KMS-11 (cell line): ENCODE measurements around the gene CANT1.

Experiments used
- H2AFZ ChIP-seq: fragments of 200-600 bp; sonication (generic); 2 replicates; pipeline ENCODE4 v1.6.1; 2016; ENCODE audit warnings: antibody characterized with exemption, mixed run types, low read depth
- H3K27ac ChIP-seq: fragments of 200-600 bp; sonication (generic); 2 replicates; pipeline ENCODE4 v1.6.1; 2016; ENCODE audit warnings: mild to moderate bottlenecking, mixed run types
- H3K27me3 ChIP-seq: fragments of 200-600 bp; sonication (generic); 2 replicates; pipeline ENCODE4 v1.6.1; 2017; ENCODE audit warnings: mild to moderate bottlenecking, low read depth, mixed run types, moderate library complexity; ENCODE audit not compliant: insufficient read depth
- H3K36me3 ChIP-seq: fragments of 200-600 bp; sonication (generic); 2 replicates; pipeline ENCODE4 v1.6.1; 2017; ENCODE audit warnings: mild to moderate bottlenecking, mixed run types; ENCODE audit not compliant: insufficient read depth
- H3K4me1 ChIP-seq: fragments of 200-600 bp; sonication (generic); 2 replicates; pipeline ENCODE4 v1.6.1; 2016; ENCODE audit warnings: mild to moderate bottlenecking, low read depth, mixed run types; ENCODE audit not compliant: poor library complexity, severe bottlenecking
- H3K4me2 ChIP-seq: fragments of 200-600 bp; sonication (generic); 2 replicates; pipeline ENCODE4 v1.7.0; 2016; ENCODE audit warnings: mild to moderate bottlenecking, mixed run types
- H3K4me3 ChIP-seq: fragments of 200-600 bp; sonication (generic); IDR thresholded peaks from 2 replicates; pipeline ENCODE4 v1.6.1; 2017; ENCODE audit warnings: low read depth, low read length, mixed read lengths; ENCODE audit not compliant: insufficient read depth
- H3K79me2 ChIP-seq: fragments of 200-600 bp; sonication (generic); 2 replicates; pipeline ENCODE4 v1.6.1; 2016; ENCODE audit warnings: low read depth, mixed run types; ENCODE audit not compliant: insufficient read depth
- H3K9ac ChIP-seq: fragments of 200-600 bp; sonication (generic); 2 replicates; pipeline ENCODE4 v1.6.1; 2016; ENCODE audit warnings: mild to moderate bottlenecking, mixed run types
- H4K20me1 ChIP-seq: fragments of 200-600 bp; sonication (generic); 2 replicates; pipeline ENCODE4 v1.6.1; 2016; ENCODE audit warnings: mild to moderate bottlenecking, mixed run types; ENCODE audit not compliant: insufficient read depth
- TF ChIP-seq, protein P1 (sequence below): fragments of 200-600 bp; sonication (generic); conservative IDR thresholded peaks from 2 replicates; pipeline ENCODE4 v1.6.1; 2017; ENCODE audit warnings: low read depth, mild to moderate bottlenecking, antibody characterized with exemption, low read length, moderate library complexity, mixed read lengths

Gene CANT1

GRCh38 chr17:78960928-78961327 lies 48.6 kb downstream of the CANT1 start:
- Histone ChIP-seq H4K20me1 (no peaks in the 10 kb centered on the region), H3K4me2 (no peak overlapping the region), H3K4me1 (no peaks in the 10 kb centered on the region), H3K79me2 (no peaks in the 10 kb centered on the region), H2AFZ (no peak overlapping the region), H3K27me3 (peaks cover 17% of the 10 kb centered on the region), H3K4me3 (no peak overlapping the region), H3K36me3 (no peaks in the 10 kb centered on the region), H3K9ac (no peak overlapping the region), H3K27ac (no peak overlapping the region)
- TF ChIP-seq, protein P1, sequence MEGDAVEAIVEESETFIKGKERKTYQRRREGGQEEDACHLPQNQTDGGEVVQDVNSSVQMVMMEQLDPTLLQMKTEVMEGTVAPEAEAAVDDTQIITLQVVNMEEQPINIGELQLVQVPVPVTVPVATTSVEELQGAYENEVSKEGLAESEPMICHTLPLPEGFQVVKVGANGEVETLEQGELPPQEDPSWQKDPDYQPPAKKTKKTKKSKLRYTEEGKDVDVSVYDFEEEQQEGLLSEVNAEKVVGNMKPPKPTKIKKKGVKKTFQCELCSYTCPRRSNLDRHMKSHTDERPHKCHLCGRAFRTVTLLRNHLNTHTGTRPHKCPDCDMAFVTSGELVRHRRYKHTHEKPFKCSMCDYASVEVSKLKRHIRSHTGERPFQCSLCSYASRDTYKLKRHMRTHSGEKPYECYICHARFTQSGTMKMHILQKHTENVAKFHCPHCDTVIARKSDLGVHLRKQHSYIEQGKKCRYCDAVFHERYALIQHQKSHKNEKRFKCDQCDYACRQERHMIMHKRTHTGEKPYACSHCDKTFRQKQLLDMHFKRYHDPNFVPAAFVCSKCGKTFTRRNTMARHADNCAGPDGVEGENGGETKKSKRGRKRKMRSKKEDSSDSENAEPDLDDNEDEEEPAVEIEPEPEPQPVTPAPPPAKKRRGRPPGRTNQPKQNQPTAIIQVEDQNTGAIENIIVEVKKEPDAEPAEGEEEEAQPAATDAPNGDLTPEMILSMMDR: no peak

DNA sequence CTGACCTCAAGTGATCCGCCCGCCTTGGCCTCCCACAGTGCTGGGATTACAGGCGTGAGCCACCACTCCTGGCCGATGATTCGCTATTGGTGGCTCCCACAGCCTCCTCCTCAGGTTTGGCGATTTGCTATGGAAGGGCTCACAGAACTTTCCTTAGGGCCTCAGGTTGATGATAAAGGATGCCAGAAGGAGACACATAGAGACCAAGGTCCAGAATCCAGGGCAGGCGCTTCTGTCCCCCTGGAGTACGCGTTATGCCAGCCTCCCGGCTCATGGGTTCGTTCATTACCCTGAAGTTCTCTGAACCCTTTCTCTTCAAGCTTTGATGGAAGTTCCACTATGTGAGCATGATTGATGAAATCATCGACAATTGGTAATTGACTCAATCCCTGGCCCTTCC lies 49.8 kb downstream of the CANT1 start:
- Histone ChIP-seq H3K4me1 (no peaks in the 10 kb centered on the region), H3K9ac (no peak overlapping the region)

DNA sequence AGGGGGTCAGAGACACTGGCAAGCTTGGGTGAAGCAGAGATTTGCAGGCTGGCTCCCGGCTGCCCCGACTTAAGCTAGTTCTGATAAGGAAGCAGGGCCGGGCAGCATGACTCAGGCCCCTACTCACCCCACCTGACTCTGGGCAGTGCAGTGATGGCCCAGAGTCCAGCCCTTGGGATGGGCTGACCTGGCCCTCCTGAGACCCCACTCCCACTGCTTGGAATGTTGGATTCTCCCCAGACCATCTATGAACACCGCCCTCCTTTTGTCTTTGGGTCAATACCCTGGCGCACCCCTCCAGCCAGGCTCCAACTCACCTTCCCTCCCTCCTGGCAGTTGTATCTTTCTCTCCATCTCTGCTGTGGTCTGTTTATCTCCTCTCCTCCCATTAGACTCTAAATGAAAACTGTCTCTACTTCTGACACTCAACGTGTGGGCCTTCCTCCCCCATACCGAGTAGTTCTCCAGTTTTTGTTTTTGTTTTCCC lies 50.9 kb downstream of the CANT1 start:
- no peak overlapping the region for H3K27ac ChIP-seq
- H3K4me2 ChIP-seq: no peak overlapping the region
- H3K4me3 ChIP-seq: no peak overlapping the region
- no peak overlapping the region for H2AFZ ChIP-seq
- TF ChIP-seq, protein P1: no peak
- no peaks in the 10 kb centered on the region for H3K36me3 ChIP-seq
- no peak overlapping the region for H3K9ac ChIP-seq
- H3K79me2 ChIP-seq: no peaks in the 10 kb centered on the region
- peaks cover 39% of the 10 kb centered on the region for H3K27me3 ChIP-seq
- no peaks in the 10 kb centered on the region for H3K4me1 ChIP-seq
- no peaks in the 10 kb centered on the region for H4K20me1 ChIP-seq

More for the DNA sequence above, 49.8 kb downstream of the CANT1 start:
- Histone ChIP-seq H3K27ac (no peak overlapping the region), H4K20me1 (no peaks in the 10 kb centered on the region), H3K27me3 (peaks cover 28% of the 10 kb centered on the region), H3K36me3 (no peaks in the 10 kb centered on the region), H2AFZ (no peak overlapping the region), H3K79me2 (no peaks in the 10 kb centered on the region), H3K4me2 (no peak overlapping the region), H3K4me3 (no peak overlapping the region)
- TF ChIP-seq, protein P1: no peak

DNA sequence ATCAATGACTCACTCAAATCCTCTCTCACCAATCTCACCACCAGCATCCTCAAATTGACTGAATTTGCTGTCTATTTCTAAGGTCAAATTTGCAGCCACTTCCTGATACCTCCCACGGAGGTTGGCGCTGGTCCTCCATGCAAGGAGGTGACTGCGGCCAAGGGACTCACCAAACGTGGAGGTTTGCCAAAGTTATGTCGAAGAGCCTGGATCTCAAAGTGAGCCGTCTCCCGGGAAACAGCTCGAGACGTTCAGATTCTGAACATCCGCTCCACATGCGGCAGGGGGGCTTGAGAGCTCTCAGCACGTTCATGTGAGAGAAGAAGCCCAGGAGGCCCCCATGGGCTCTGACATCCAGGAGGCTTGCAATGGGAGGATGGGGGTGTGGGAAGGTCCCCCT lies 52.4 kb downstream of the CANT1 start:
- H3K4me1 ChIP-seq: no peaks in the 10 kb centered on the region
- peaks cover 52% of the 10 kb centered on the region for H3K27me3 ChIP-seq
- no peak overlapping the region for H3K9ac ChIP-seq
- no peak overlapping the region for H3K27ac ChIP-seq
- no peak overlapping the region for H3K4me3 ChIP-seq
- H3K36me3 ChIP-seq: no peaks in the 10 kb centered on the region
- TF ChIP-seq, protein P1: no peak
- no peaks in the 10 kb centered on the region for H3K79me2 ChIP-seq
- H3K4me2 ChIP-seq: no peak overlapping the region
- no peak overlapping the region for H2AFZ ChIP-seq
- H4K20me1 ChIP-seq: no peaks in the 10 kb centered on the region

DNA sequence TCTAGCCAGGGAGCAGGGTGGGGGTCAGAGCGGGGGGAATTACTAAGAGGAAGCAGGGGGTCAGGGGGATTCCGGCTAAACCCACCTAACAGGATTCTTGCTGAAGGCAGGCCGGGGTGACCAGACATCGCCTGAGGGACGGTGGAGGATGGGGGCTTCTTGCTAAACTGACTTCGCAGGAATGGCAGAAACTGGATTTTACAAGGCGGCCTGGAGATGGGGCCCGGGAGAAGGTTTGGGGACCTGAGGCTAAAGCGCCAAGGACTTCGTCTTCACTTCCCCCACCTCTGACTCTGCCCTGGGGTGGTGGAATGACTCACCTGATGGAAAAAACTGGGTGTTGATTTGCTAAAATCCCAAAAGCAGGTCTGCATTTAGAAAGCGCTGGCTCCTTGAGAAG lies 53.3 kb downstream of the CANT1 start:
- Histone ChIP-seq H3K27ac (no peak overlapping the region), H3K36me3 (no peaks in the 10 kb centered on the region), H3K9ac (no peak overlapping the region), H3K4me3 (no peak overlapping the region), H3K27me3 (peaks cover 59% of the 10 kb centered on the region), H3K4me1 (no peaks in the 10 kb centered on the region), H3K4me2 (no peak overlapping the region), H4K20me1 (no peaks in the 10 kb centered on the region), H2AFZ (no peak overlapping the region), H3K79me2 (no peaks in the 10 kb centered on the region)
- TF ChIP-seq, protein P1: no peak
